GM21526 (cell line): ENCODE results near the gene DPY30.

ENCODE experiments used
- ATAC-seq: cut with Tn5 transposase; IDR thresholded peaks from one replicate; pipeline ENCODE4 v1.9.1; 2021; ENCODE audit warnings: moderate library complexity; ENCODE audit not compliant: unreplicated experiment, low FRiP score

DPY30 gene

GRCh38 chr2:32010280-32010669 lies 29.3 kb downstream of the DPY30 start:
- ATAC-seq = peak; percentile 45

- ATAC-seq = peak; percentile 14
Measured at GRCh38 chr2:32009516-32010256, 29.9 kb downstream of the DPY30 start.

GRCh38 chr2:32008805-32009515 lies 30.6 kb downstream of the DPY30 start:
- no peak for ATAC-seq

GRCh38 chr2:32007121-32007391 lies 32.5 kb downstream of the DPY30 start:
- no peak for ATAC-seq

GRCh38 chr2:32005371-32005976 lies 34.1 kb downstream of the DPY30 start:
- ATAC-seq = no peak

GRCh38 chr2:32003791-32004190 lies 35.8 kb downstream of the DPY30 start:
- no peak for ATAC-seq

GRCh38 chr2:32002406-32002805 lies 37.2 kb downstream of the DPY30 start:
- no peak for ATAC-seq

- no peak for ATAC-seq
Measured at GRCh38 chr2:31999438-31999837, 40.2 kb downstream of the DPY30 start.

- no peak for ATAC-seq
Measured at GRCh38 chr2:31998731-31999383, 40.7 kb downstream of the DPY30 start.

- ATAC-seq = peak; percentile 46
Measured at GRCh38 chr2:31997653-31998052, 42.0 kb downstream of the DPY30 start.

GRCh38 chr2:31996571-31997150 lies 42.9 kb downstream of the DPY30 start:
- ATAC-seq = no peak

- ATAC-seq = no peak
Measured at GRCh38 chr2:31992934-31993333, 46.7 kb downstream of the DPY30 start.

GRCh38 chr2:31992025-31992579 lies 47.5 kb downstream of the DPY30 start:
- ATAC-seq = no peak

- no peak for ATAC-seq
Measured at GRCh38 chr2:31989946-31990345, 49.7 kb downstream of the DPY30 start.

- ATAC-seq = no peak
Measured at GRCh38 chr2:31987454-31988220, 52.0 kb downstream of the DPY30 start.

GRCh38 chr2:31986906-31987305 lies 52.7 kb downstream of the DPY30 start:
- ATAC-seq = no peak

GRCh38 chr2:31983762-31984467 lies 55.7 kb downstream of the DPY30 start:
- no peak for ATAC-seq

GRCh38 chr2:31980674-31981356 lies 58.8 kb downstream of the DPY30 start:
- peak; percentile 98 for ATAC-seq

- no peak for ATAC-seq
Measured at GRCh38 chr2:31979956-31980355, 59.6 kb downstream of the DPY30 start.
